Pulmonary artery endothelial cell (primary cell): ENCODE results near the gene INS. TPM values are rescaled to one million over a fixed set of nuclear protein-coding genes. Genes with fewer than 3 reads are reported as not detected.

Experiments
- DNase-seq: peaks from one replicate; pipeline ENCODE4 v3.0.0-alpha.2; 2011; ENCODE audit warnings: low read depth, low spot score
- total RNA-seq: library from RNA; depleted of rRNA; stranded (reverse); fragments of >200 nt; gene quantifications from 2 replicates; pipeline ENCODE4 v1.2.3, GENCODE V29; 2014

INS gene
- total RNA-seq, 1 donor from 2014 or later, result not detected

DNA sequence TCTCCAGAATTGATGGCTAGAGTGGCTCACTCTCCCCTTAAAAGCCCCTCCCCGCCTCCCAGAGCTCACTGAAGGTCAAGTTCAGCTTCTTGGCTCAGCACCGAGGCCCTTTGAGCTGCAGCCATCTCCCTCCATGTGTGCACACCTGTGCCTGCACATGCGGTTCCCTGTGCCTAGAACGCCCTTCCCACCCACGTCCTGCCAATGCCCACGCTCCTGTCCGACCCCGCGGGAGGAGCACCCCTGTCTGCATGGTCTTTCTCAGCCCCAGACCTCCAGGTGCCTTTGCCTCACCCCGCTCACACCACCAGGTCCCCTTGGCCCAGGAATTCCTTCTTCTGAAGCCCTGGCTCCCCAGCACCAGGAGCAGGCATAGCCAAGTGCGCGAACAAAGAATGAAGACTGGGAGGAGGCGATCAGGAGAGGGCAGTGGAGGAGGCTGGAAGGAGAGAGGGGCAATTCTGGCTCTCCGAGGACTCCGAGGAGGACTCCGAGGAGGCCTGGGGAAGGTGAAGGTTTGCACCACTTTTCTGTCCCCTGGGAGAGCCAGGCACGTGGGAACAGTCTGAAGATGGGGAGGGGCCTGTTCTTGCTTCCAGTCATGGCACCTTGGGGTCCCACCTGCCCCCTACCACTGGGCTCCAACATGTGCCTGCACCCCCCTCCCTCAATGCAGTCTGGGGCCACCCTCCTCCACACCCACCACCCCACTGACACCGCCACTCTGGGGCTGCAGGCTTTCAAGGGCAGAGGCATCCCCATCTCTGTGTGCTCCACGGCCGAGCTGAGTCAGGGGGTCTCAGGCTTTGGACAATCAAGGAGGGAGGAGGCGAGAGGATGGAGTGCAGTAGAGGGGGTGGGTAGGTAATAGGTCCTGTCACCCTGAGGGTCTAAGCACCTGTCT, 39.5 kb downstream of the INS start:
- DNase-seq, result no peak

DNA sequence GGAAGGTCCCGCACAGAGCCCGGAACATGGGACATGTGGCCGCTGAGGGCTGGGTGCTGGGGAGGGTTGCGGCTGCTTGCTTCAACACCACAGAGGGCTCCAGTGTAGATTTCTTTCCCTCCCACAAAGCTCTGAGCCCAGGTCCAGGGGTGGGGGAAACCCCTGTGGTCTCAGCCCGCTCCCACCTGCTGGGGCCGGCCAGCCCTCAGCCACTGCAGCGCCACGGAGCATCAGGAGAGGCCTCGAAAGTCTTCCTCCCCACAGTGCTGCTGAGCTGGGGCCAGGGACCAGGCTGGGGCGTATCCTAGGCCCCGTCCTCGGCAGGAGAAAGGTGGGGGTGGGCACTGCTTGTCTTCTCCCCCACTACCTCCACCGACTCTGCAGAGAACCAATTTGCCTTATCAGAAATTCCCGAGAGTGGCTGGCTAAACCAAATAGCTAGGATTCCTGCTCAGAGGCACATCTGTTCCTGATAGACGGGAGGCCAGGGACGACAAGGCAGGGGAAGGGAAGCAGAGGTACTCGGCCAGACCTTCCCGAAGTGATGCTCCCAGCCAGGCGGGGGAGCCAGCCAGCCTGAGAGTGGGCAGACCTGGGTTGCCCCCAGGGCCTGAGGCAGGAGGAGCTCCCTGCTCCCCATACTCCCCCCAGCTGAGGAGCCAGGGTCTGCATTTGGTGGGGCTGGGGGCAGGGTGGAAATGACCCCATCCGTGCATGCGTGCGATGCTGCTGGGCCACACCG, 40.5 kb downstream of the INS start:
- no peak for DNase-seq

DNA sequence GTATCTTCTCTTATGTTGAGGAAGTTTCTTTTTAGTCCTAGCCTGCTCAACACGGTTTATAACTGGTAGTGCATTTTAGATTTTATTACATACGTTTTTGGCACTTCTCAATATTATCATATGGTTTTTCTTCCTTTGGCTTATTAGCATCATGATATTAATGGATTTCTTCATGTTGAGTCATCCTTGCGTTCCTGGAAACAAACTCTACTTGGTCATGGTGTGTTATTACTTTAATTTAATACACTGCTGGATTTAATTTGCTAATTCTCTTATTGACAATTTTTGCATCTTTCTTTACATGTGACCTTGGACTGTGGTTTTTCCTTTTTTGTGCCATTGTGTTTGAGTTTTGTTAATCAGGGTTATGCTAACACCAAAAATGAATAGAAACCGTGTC, 42.3 kb downstream of the INS start:
- no peak for DNase-seq

DNA sequence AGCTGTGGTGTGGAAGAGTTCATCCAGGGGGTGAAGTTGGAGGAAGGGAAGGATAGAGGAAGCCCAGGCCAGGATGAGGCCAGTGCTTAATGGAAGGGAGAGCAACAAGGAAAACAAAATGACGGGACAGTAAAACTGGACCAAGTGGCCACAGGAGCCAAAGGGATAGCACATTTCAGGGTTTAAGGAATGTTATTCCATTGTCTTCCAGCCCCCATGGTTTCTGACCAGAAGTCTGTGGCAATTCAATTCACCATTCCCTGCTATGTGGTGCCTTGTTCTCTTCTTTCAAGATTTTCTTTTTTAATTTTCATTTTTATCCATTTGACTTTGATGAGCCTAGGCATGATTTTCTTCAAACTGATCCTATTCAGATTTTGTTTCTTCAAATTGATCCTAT, 44.3 kb downstream of the INS start:
- no peak for DNase-seq

DNA sequence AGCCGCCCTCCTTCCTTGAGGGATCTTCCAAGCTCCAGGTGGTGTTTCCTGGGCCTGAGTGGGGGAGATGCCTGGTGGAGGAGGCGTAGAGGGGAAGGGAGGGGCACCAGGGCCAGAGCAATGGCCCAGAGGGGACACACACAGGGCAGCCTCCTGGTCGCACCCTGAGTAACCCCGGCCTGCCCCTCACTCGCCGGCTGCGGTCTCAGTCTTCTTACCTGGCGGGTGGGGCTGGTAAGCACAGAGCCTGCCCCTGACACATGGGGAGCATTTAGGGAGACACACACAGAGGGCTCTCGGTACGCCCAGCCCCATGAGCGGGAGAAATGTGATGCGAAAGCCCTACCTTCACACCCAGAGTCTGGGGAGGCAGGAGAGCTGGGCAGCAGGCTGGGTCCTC, 45.7 kb downstream of the INS start:
- DNase-seq, result no peak

DNA sequence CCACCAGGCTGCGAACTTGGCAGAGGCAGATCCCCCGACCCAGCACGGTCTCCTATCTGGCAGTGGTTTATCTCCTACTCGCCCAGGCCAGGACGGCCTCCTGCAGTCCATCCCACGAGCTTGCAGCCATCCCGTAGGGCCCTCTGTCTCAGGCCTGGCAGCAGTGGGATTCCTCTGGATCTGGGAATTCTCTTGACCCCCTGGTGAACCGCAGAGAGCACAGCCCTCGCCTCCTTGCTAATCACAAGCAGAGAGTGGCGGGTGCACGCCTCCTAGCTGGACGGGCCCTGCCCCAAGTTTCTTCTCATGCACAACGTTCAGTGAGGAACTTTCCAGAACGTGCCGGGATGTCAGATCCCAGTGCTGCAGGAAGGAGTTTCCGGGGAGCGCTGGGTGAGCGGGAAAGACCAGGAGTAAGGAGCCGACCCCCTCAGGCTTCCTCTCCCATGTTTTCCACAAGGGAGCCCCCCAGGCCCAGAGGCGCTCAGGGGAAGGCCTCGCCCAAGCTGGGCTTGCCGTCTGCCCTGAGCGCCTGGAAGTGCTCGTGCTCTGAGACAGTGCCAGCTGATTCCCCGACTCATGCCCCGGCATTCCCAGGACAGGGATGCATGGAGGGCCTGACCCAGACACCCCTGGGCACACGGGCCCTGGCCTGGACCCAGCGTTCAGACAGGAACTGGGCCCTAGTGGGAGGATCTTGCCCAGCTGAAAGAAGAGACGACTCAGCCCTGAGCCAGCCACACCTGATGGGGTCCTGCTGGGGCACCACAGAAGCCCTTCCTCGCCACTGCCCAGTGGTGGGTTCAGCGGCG, 46.4 kb downstream of the INS start:
- DNase-seq, result no peak

DNA sequence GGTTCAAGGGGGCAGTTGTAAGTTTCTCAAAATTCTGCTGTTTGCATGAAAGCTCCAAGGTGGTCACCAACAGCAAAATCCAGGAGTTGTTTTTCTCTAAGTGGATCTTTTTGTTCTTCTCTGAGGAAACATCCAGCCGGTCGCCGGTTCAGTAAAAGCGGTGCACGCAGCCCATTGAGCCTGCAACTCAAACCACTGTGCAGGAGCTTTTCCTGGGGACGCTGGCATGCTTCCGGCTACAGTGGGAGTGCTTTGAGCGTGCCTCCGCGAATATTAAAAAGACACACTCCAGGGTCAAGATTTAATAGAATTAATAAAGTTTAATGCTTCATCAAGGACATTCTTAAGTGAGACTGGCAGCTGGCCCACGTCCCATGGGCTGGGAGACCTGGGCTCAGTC, 47.2 kb downstream of the INS start:
- DNase-seq, result no peak

DNA sequence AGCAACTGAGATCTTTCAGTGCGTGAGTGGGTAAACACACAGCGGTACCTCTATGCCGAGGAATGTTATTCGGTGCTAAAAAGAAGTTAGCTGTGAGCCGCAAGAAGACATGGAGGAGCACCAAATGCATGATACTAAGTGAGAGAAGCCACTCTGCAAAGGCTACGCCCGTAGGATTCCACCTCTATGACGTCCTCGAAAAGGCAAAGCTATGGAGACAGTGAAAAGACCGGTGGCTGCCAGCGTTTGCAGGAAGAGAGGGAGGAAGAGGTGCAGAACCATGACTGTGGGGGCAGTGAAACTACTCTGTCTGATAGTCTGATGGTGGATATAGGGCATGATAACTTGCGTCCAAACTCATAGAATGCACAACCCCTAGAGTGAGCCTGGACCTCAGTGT, 50.5 kb downstream of the INS start:
- no peak for DNase-seq

Other genes with a start within 250 kb of the INS start
- gene TNNT3, start 241.5 kb downstream of the INS start, total RNA-seq, result not detected in 2 replicates
- 3.5 and 58.7 TPM in 2 replicates for gene MRPL23, start 213.9 kb downstream of the INS start, total RNA-seq
- 0.07 TPM in 1 of 2 replicates, not detected in the other for gene H19, start 163.4 kb downstream of the INS start, total RNA-seq
- 0.28 and 3.0 TPM in 2 replicates for gene IGF2, start 21.8 kb downstream of the INS start, total RNA-seq
- not detected in 2 replicates for gene TH, start 10.6 kb upstream of the INS start, total RNA-seq
- not detected in 2 replicates for gene ASCL2, start 109.4 kb upstream of the INS start, total RNA-seq
- not detected in 2 replicates for gene C11orf21, start 140.7 kb upstream of the INS start, total RNA-seq
- not detected in 2 replicates for gene TSPAN32, start 140.8 kb upstream of the INS start, total RNA-seq
- gene CD81, start 216.1 kb upstream of the INS start, total RNA-seq, result 176 and 197 TPM in 2 replicates
- 63.2 and 82.5 TPM in 2 replicates for gene TSSC4, start 239.5 kb upstream of the INS start, total RNA-seq